GM12892 (cell line): ENCODE data around the gene ENTPD7.

ENCODE experiments used
- POLR2A ChIP-seq: IDR thresholded peaks from 2 replicates; pipeline ENCODE4 v1.6.1; 2011; ENCODE audit warnings: low read depth, low read length, control low read depth
- POLR2AphosphoS5 ChIP-seq: IDR thresholded peaks from 2 replicates; pipeline ENCODE4 v1.6.1; 2011; ENCODE audit warnings: low read depth, low read length, control low read depth

- no peak for TF ChIP-seq POLR2A
- TF ChIP-seq POLR2AphosphoS5, result no peak
These were observed 39.3 kb downstream of the ENTPD7 start for GRCh38 chr10:99698504-99699080.
